HG02759 (cell line): Measurements from ENCODE around the gene EML2.
"Not testable (repeated sequence)": the region's sequence is repeated elsewhere in the genome, so short reads cannot be mapped to it uniquely, and the experiment has no call there.

Source experiments
- ATAC-seq: cut with Tn5 transposase; IDR thresholded peaks from one replicate; pipeline ENCODE4 v1.9.1; 2021; ENCODE audit warnings: mild to moderate bottlenecking, moderate library complexity; ENCODE audit not compliant: unreplicated experiment

EML2 gene

DNA sequence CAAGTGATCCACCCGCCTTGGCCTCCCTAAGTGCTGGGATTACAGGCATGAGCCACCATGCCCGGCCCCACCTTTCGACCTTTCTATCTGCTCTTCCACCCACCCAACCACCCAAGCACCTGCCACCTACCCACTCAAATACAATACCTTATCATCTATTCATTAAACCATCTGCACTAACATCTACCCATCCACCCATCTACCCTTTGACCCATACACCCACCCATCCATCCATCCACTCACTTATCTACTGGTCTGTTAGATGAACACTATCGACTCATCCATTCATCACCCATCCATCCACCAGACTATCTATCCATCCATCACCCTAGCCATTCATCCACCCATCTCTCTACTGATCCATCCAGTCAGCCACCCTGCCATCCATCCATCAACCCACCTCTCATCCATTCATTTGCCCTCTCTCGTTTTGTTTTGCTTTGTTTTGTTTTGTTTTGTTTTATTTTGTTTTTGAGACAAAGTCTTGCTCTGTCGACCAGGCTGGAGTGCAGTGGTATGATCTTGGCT is 17.2 kb downstream of the EML2 start:
- no peak for ATAC-seq

DNA sequence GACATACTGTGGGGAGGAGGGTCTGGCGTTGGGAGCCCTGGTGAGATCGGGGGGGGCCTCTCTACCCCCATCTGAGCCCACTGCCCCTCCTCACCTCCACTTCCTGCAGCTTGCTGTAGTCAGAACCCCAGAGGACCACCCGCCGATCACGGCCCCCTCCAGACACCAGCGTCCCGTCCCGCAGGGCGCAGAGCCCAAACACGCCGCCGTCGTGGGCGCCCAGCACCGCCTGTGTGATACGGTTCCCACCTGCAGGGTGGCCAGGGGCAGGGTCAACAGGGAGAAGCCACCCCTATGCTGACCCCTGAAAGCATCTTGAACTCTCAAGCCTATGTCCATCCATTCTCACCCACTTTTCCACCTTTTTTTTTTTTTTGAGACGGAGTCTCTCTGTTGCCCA is 17.8 kb downstream of the EML2 start:
- no peak for ATAC-seq

DNA sequence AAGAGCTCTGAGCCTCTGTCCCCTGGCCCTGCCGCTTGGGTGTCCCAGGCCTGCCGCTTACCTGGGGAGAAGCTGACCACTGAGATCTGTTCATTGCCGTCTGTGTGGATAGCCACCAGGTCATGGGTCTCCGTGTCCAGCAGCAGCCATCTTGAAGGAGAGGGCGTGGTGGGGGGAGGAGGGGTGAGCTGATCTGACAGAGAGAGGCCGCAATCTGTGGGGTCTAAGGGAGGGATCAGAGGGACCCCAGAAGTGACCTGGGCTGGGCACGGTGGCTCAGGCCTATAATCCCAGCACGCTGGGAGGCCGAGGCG is 22.5 kb downstream of the EML2 start:
- no peak for ATAC-seq

GRCh38 chr19:45615795-45616703 is 23.1 kb downstream of the EML2 start:
- peak; percentile 53 for ATAC-seq

GRCh38 chr19:45615056-45615455 is 24.1 kb downstream of the EML2 start:
- ATAC-seq = not testable (repeated sequence)

DNA sequence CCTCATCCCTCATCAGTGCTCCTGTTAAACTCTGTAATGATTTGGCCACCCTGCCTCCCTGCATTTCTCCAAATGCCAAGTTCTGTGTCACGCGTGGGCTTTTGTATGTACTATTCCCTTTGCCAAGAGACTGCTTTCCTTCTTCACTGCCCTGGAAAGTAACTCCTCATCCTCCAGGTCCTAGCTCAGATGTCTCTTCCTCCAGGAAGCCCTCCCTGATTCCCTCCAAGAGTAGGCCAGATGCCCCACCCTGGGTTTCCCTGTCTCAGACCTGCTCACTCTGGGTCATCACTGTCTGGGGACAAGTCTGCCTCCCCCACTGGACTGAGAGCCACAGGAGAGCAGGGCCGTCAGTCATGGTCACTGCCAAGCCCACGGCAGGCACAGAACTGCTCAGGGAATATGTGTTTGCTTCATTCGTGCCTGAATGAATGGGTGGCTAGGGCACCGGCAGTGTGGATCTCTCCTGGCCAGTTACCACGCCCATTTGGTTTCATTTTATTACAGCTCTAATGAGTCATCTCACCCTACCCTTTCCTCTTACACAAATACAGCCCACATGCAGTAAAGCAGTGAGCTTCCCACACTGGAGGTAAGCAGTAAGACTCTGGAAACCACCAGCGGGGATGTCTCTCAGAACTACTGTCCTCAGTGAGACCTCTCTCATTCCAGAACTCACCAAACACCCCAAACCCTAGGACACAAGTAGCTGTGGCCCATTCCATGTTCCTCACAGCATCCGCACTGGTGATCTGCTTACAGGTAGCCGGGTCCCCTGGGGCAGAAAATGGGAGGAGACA is 25.1 kb downstream of the EML2 start:
- ATAC-seq = peak; percentile 73

DNA sequence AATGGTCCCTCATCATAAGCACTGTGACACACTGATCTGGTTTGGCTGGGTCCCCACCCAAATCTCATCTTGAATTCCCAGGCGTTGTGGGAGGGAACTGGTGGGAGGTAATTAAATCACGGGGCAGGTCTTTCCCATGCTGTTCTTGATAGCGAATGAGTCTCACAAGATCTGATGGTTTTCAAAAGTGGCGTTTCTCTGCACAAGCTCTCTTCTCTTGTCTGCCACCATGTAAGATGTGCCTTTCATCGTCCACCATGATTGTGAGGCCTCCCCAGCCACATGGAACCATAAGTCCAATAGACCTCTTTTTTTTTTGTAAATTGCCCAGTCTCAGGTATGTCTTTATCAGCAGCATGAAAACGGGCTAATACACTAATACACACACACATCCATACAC is 30.2 kb downstream of the EML2 start:
- ATAC-seq = no peak

DNA sequence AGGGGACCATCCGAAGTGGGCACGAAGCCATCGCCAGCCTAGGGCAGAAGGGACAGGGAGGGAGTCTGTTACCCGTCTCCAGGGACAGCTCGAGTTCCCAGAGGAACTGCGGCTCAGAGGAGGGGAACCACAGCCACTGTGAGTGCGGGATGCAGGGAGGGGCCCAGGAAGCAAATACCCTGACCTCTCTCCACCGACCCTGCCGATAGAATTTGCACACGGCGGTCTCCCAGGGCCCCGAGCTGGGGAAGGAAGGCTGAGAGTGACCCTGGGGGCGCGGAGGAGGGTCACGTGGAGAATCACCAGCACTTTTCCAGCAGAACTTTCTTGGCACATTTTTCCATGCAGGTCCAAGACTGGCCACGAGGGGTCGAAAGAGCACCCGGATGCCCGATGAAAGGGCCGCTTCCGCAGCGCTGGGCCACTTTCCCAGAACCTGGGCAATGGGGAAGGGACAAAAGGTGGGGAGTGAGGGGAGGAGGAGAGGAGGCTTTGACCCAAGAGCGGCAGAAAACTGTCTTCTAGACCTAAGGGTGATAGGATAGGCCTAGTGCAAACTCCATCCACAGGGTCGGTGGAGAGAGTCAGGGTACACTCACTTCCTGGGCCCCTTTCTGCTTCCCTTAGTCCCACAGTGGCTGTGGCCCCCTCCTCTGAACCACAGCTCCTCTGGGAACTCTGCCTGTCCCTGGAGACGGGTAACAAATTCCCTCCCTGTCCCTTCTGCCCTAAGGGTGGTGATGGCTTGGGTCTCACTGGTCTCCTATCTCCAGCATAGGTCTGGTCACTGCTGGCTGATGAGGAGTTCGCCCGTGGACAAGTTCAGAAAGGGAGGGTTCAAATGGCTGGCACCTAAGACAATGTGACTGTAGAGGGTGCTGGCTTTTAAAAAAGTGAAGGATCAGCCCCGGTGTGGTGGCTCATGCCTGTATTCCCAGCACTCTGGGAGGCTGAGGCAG is 31.8 kb downstream of the EML2 start:
- ATAC-seq = no peak

- ATAC-seq = no peak
These were observed 37.4 kb downstream of the EML2 start, which contains the start of gene GPR4 for GRCh38 chr19:45601524-45602374. Gene GPR4 (minus strand): TSS chr19:45602212. CDS start chr19:45591866, 10,346 bp downstream.

DNA sequence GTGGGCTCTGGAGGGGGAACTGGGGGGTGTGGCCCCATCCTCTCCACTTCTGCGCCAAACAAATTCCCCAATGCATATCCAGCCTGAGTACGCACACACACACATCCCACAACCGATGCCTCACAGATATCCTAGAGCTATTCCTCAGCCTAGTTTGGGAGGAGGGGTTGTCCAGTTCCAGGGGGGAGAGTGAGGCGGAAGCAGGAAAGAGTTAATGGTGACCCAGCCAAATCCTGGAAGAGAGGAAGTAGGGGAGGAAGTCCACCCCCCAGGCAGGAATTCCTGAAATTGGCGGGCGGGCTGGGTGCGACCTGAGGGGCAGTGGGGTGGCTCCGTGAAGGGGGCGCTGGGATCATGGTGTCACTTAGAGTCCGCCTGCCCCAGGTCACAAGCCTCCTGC is 38.1 kb downstream of the EML2 start:
- ATAC-seq = no peak

- no peak for ATAC-seq
These were observed 38.8 kb downstream of the EML2 start for GRCh38 chr19:45600340-45600885.

DNA sequence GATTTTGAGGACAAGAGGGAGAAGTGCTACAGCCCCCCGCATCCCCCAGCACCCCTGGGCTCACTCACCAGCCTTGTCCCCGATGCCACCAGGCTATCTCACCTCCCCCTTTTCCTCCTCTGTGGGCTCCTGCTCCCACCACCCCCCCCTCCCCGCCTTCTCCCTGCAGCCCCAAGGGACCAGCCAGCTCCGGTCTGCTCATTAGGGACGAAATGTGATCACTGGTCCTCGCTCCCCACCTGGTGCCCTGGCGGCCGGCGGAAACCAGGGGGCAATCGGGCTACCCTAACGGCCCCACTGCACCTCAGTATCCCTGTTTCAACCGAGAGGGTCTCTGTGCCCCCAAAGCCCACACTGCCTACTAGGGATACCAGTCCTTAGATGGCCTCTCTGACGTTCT is 39.9 kb downstream of the EML2 start:
- ATAC-seq = no peak

DNA sequence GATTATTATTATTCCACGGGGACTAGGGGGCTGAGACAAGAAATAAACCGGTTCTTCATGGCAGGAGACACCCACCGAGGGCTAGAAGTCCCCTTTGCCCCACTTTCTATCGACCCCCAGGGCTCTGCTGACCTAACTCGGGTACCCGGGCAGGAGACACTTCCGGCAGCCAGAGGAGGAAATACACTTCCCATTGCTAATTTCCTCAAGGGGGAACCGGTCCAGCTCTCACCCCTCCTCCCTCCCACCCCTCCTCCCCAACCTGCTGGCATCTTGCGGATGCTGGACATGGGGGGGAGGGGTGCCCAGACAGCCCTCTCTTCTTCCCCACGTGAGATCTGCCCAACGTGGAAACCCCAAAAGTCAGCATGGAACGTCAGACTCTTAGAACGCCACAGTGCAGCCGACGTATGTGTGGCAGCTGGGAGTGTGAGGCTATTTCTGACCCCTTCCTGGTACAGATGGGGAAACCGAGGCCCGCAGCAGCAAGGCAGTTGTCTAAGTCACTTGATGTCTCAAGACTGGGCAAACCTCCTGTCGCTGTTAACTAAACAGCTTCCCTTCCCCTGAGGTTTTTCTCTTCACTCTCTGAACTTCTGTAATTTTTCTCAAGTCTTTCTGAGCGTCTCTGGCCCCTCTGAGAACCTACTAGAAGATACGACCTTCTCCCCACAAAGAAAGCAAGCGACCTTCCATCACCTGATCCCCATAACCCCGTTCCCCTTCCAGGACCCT is 40.8 kb downstream of the EML2 start:
- ATAC-seq = no peak

GRCh38 chr19:45597425-45598111 is 41.6 kb downstream of the EML2 start:
- ATAC-seq = no peak

- ATAC-seq = no peak
These were observed 43.4 kb downstream of the EML2 start for GRCh38 chr19:45595814-45596213.

- no peak for ATAC-seq
These were observed 45.7 kb downstream of the EML2 start for GRCh38 chr19:45593520-45593919.

- ATAC-seq = no peak
These were observed 46.8 kb downstream of the EML2 start for GRCh38 chr19:45592366-45592765.

DNA sequence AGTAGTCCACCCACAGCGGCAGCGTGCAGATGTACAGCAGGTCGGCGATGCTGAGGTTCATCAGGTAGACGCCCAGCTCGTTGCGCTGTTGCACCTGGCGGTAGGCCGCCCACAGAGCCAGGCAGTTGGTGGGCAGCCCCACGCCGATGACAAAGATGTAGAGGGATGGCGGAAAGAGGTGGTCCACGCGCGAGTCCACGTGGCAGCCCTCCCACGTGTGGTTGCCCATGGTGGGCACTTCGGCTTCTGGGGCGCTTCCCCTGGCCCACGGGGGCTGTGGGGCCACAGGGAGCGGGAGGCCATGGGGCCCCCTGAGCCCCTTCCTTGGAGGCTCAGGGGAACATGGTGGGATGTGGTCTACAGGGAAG is 47.6 kb downstream of the EML2 start:
- ATAC-seq = no peak
